GM19324 (cell line): ENCODE measurements around the gene SSBP4.

Source experiments
- ATAC-seq: cut with Tn5 transposase; IDR thresholded peaks from one replicate; pipeline ENCODE4 v1.9.1; 2021; ENCODE audit warnings: mild to moderate bottlenecking, moderate library complexity; ENCODE audit not compliant: unreplicated experiment, low FRiP score

The SSBP4 gene

DNA sequence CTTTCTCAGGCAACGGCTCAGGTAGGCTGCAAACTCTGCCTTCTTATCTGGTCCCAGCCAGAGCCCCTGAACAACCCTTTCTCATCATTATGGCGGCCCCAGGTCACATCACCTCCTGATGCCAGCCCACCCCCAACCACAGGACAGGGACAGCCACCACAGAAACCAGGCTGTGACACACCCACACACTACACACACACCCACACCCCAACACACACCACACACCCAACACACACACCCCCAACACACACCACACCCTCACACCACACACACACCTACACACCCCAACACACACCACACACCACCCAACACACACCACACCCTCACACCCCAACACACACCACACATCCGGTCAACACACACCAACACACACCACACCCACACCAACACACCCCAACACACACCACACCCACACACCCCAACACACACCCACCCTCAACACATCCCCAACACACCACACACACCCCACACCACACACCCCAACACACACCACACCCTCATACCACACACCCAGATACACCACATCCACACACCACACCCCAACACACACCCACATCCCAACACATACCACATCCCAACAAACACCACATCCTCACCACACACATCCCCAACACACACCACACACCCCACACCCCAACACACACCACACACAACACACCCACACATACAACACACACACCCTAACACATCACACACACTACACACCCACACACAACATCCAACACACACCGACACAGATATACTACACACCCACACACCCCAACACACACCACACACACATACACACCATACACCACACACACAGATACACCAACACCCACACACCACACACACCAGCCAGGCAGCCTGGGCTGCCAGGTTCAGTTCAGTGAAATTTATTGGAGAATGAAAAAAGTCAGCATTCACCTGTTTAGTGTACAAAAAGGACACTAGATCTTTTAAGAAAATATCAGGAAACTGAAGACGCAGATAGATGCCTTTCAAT is 22.9 kb downstream of the SSBP4 start:
- ATAC-seq = no peak

DNA sequence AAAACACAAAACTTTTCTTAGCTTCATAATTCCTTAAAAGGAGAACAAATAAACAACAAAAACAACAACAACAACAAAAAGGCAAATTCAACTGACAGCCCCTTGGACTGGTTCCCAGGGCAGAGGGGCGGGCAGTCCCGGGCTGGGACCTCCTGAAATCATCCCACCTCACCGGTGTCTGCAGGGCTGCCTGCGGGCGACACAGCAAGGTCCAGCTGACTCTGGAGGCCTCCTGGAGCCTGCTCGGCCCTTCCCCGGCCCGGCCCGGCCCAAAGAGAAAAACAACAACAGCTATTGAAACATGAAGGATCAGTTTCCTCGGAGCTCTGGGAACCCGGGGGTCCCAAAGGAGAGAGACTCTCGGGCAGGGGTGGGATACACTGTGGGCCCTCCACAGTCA is 23.7 kb downstream of the SSBP4 start:
- no peak for ATAC-seq

- no peak for ATAC-seq
Measured at GRCh38 chr19:18443406-18443805, 24.2 kb downstream of the SSBP4 start.

- no peak for ATAC-seq
Measured at GRCh38 chr19:18443831-18444230, 24.6 kb downstream of the SSBP4 start.

DNA sequence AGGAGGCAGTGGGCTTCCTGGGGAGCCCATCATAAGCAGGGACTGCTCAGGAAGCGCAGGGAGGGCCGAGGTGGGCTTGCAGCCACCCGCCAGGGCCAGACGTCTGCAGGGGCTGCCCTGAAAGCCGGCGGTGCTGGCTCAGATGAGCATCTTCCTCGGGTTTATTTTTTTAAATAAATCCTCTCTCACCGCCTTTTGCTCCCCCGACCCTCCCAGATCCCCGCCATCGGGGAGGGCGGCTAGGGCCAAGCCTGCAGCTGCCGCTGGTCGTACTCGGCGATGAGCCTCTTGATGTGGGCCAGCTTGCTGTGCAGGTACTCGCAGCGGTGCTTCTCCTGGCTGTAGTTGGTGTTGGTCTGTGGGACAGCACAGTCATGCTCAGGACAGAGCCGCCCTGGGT is 25.3 kb downstream of the SSBP4 start:
- no peak for ATAC-seq

DNA sequence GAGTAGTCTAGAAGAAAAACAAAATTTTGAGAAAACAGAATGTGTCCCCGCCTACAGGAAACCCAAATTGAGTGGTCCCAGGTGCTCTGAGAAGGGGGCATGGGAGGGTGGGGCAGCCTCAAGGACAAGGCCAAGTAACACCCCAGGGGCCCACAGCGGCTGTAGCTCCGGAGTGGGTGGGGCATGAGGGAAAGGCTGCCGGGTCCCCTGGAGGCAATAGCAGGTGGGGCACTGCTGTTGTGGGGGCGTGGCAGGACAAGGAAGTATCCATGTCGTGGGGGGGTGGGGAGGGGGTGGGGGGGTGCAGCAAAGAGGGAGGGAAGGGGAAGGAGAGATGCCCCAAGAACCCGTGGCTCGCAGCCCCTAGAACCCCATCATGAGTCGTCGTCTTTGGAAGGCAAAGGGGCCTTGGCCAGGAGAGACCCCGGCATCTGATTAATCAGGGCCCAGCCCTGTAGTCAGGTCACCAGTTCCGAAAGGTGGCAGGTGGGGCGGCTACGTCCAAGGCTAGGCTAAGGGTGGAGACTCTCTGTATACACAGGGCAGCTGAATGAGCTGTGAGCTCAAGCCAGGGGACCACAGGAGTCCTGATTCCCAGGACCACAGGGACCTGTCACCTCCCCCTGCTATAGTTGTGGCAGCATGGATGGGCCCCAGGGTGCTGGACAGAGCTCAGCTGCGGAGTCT is 26.2 kb downstream of the SSBP4 start:
- no peak for ATAC-seq

DNA sequence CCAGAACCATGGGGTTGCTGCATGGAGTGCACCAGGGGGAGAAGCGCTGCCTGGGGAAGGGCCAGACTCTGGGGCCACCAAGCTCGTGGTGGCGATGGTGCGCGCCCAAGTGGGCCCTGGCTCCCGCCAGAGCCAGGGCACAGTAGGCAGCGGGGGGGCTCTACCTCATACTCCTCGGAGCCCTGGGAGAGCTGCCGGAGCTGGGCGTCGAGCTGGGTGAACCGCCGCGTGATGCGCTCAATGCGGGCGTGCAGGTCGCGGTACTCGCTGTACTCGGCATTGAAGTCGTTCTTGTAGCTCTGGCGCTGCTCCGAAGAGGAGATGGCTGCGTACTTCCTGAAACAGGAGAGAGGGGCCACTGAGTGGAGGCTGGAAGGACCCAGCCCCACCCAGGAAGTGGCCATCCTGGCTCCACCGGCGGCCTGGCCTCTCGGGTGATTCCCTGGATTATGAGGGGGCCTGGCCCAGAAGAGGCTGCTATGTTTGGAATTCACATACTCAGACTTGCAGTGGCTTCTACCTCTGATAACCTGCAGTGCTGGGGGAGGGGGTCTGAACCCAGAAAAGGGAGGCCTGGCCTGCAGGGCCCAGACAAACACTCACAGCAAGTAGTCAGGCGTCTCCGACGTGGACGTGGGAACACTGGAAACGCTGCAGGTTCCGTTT is 27.1 kb downstream of the SSBP4 start:
- no peak for ATAC-seq

DNA sequence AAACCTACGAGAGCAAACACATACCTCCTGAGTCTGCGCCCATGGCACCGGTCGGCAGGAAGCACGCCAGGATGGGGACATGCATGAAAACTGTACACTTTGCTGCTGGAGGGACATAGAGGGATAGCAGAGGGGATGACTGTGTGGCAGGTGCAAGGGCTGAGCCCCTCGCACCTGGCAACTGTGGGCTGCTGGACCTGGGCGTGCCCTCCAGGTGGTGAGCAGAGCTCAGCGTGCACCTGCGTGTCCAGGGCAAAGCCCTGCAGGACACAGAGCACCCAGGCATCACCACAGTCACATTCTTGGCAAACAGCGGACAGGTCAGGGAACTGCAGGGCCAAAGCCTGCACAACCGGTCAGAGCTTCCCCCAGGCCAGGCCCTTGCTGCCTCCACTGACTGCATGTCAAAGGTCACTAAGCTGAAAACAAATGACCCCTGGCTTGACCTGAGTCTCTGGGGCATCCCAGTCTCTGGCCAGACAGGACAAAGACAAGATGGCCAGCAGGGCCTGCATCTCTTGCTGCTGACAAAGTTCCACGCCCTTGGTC is 27.7 kb downstream of the SSBP4 start:
- no peak for ATAC-seq

DNA sequence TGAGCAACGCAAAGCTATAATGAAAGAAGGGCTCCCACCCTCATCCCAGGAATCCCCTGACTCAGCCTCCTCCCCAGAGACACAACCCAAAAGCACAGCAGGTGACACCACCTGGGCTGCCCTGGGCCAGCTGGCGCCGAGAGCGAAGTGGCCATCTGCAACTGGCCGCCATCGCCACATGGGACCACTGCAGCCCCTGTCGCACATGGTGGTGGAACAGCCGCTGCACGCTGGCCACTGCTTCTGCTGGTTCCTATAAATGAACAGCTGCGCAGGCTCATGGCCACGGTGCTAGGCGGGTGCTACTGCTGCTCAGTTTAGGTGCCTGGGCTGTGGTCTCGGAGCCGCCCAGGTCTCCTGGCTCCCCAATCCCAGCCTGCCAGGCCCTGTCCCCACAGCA is 30.4 kb downstream of the SSBP4 start:
- ATAC-seq = no peak

GRCh38 chr19:18450021-18450930 is 31.1 kb downstream of the SSBP4 start:
- no peak for ATAC-seq

DNA sequence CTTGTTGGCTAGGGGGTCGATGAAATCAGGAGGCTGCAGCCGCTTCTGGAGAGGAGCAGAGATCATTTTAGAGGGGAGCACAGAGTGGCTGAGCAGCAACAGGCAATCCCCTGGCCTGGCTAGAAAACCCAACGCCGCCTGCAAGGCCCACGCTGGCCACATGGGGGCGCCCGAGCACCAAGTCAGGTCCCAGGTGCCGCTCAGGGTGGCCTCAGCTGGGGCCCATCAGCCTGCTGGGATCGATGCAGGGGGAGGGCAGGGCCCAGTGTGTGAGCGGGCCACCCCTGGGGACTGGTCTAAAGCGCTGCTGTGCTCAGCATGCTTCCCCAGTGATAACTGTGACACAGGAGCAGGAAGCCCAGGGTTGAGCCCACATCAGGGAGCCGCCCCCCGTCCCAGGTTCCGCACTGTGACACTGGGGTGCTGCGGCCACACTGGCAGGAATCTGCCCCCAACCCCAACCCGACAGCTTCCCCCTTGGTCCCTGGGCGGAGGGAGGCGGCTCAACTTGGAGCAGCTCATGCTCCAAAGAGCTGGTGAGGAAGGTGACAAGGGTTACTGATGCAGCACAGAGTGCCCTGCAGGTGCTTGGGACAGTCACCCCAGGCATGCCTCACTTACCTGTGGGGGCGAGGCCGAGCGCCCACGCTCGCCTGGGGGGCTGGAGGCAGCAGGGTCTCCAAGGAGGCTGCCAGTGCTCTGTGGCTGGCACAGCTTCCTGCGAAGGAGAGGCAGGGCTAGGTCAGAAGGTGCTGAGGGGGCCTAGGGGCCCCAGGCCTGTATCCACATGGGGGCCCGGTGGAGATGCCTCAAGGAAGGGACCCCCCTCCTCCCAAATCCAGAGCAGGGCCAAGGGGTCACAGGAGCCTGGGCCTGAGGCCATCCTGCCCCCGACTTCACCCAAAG is 32.0 kb downstream of the SSBP4 start:
- no peak for ATAC-seq

DNA sequence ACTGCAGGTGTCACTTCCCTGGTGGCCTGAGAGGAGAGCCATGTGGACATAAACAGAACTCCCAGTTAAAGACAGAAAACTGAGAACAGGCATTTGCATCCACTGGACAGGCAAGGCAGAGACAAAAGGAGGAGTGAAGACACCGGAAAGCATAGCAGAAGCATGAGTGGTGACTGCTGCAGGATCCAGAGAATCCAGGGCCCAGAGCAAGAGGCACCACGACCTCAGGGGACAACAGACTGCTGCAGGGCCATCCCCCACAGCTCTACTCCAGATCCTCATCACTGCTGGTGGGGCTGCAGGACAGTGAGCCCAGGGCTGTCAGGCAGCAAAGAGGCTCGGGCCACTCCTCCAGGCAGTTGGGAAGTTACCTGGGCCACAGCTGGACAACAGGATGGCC is 33.2 kb downstream of the SSBP4 start:
- ATAC-seq = no peak

- no peak for ATAC-seq
Measured at GRCh38 chr19:18453269-18454024, 34.2 kb downstream of the SSBP4 start.

GRCh38 chr19:18456279-18456678 is 37.1 kb downstream of the SSBP4 start:
- ATAC-seq = no peak

DNA sequence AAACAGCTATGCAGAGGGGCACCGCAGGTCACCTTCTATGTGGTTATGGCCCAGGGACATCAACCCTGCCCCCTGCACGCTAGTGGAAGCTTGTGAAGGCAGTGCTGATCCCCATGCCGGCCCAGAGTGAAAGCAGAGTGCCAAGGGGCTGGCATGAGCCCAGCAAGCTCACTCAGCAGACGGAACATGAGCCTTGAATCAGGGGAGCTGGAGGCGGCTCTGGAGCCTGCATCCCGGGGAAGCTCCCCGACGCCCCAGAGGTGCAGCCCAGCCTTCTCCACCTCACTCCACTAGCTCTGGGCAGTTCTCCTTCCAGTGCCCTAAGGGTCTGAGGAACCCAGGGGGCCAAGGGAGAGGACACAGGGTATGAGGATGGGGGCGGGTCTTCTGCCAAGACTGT is 37.8 kb downstream of the SSBP4 start:
- ATAC-seq = no peak

DNA sequence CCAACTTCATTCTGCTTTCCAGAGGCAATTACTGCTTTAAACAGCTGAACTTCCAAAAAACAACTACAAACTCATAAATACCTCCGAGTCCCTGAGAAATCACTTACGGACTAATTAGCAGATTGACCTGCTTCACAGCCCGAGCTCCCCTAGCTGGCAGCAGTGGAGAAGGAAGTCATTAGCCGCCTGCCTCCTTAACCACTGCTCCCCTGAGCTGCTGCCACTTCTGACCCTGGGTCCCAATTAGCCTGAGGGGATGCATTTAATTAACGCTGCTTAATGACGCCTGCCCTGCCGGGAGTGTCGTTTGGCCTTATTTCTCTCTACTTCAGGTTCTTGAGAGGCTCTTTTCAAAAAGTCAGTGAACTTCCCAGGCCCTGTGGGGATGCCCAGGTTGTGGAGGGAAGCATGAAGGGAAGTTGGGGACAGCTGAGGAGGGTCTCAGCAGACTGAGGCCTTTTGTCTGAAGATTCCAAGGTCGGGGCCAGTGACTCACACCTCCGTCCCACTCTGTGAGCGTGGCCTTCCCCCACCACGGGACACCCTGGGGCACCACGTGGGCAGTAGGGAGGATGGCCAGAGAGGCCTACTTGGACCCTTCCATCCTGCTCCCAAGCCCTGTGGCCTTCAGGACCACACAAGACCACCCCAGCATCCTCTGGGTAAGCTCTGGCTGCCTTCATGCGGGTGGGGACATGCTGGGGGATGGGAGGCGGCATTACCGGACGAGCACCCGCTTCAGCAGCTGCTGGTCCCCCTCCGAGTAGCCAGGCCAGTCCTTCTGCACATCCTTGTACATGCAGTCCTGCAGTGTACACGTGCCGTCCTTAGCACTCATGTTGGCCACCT is 38.5 kb downstream of the SSBP4 start:
- no peak for ATAC-seq

GRCh38 chr19:18460900-18461299 is 41.7 kb downstream of the SSBP4 start:
- ATAC-seq = no peak
